Neural progenitor cell (in vitro differentiated cells): ENCODE data around the gene CD274.

Experiments
- EZH2phosphoT487 ChIP-seq: fragments of 200-600 bp; sonication (generic); IDR thresholded peaks from 2 replicates; pipeline ENCODE4 v1.6.1; 2017; ENCODE audit warnings: antibody characterized with exemption
- TF ChIP-seq, protein P1 (sequence below): fragments of 200-600 bp; sonication (generic); IDR thresholded peaks from 2 replicates; pipeline ENCODE4 v1.5.1; 2017; ENCODE audit warnings: antibody characterized with exemption, mild to moderate bottlenecking

DNA sequence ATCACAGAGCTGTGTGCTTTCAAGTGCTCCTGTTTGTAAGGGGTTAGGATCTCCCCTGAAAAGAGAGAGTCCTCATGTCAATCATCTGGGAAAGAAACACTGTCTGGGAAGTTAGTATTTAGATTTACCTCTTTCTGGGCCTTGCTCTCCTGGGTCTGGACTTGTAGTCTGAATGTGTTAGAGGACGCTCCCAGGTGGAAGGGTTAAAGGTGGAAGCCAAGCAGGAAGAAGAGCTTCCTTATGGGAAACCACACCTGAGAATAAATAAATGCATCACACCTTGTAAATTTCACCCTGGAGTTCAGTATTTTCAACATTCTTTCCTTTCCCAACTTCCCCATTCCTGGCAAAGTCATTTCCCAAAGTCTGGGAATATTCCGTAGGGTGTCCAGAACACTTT is 13.9 kb upstream of the CD274 start:
- TF ChIP-seq, protein P1, sequence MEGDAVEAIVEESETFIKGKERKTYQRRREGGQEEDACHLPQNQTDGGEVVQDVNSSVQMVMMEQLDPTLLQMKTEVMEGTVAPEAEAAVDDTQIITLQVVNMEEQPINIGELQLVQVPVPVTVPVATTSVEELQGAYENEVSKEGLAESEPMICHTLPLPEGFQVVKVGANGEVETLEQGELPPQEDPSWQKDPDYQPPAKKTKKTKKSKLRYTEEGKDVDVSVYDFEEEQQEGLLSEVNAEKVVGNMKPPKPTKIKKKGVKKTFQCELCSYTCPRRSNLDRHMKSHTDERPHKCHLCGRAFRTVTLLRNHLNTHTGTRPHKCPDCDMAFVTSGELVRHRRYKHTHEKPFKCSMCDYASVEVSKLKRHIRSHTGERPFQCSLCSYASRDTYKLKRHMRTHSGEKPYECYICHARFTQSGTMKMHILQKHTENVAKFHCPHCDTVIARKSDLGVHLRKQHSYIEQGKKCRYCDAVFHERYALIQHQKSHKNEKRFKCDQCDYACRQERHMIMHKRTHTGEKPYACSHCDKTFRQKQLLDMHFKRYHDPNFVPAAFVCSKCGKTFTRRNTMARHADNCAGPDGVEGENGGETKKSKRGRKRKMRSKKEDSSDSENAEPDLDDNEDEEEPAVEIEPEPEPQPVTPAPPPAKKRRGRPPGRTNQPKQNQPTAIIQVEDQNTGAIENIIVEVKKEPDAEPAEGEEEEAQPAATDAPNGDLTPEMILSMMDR: no peak
- no peak for TF ChIP-seq EZH2phosphoT487
